K562 (cell line): ENCODE measurements around the gene ZNF296. TPM values are rescaled to one million over a fixed set of nuclear protein-coding genes. Genes with fewer than 3 reads are reported as not detected.

Experiments used
- ATF7 ChIP-seq: fragments of 450-650 bp; IDR thresholded peaks from 2 replicates; pipeline ENCODE4 v1.7.1; 2014; ENCODE audit warnings: mild to moderate bottlenecking, moderate library complexity
- CSDE1 ChIP-seq, 2 experiments: fragments of 450-650 bp; IDR thresholded peaks; 2 replicates each; pipeline ENCODE4 v1.6.1; 2016; ENCODE audit warnings: mild to moderate bottlenecking in 1 of 2
- CTBP1 ChIP-seq: fragments of 450-650 bp; IDR thresholded peaks from 2 replicates; pipeline ENCODE4 v1.6.1; 2016; ENCODE audit warnings: borderline replicate concordance
- DACH1 ChIP-seq: fragments of 450-650 bp; IDR thresholded peaks from 2 replicates; pipeline ENCODE4 v1.6.1; 2018; ENCODE audit not compliant: partially characterized antibody
- FOXK2 ChIP-seq, 2 experiments: fragments of 450-650 bp; IDR thresholded peaks in 1 of 2; conservative IDR thresholded peaks in 1 of 2; 2 replicates each; pipeline ENCODE4 v1.6.1; 2016; ENCODE audit warnings: low read depth in 2 of 2, mild to moderate bottlenecking in 1 of 2
- MAZ ChIP-seq, 2 experiments: fragments of 450-650 bp in 1 of 2; sonication (generic) in 1 of 2; formaldehyde crosslinking; IDR thresholded peaks in 1 of 2; conservative IDR thresholded peaks in 1 of 2; 2 replicates each; pipeline versions ENCODE4 v1.4.0 to v1.5.0; 2020; ENCODE audit warnings: mild to moderate bottlenecking in 1 of 2, missing genetic modification reagents in 1 of 2
- U2AF1 ChIP-seq: fragments of 200-400 bp; formaldehyde crosslinking; optimal IDR thresholded peaks from 2 replicates; pipeline ENCODE3; 2017; ENCODE audit warnings: mild to moderate bottlenecking, low read depth, low read length, moderate library complexity
- UBTF ChIP-seq, 2 experiments: IDR thresholded peaks; 2 replicates each; pipeline ENCODE4 v1.6.1; 2012; ENCODE audit warnings: improper control_type of control experiment in 2 of 2, low read depth in 2 of 2, low read length in 2 of 2, borderline replicate concordance in 1 of 2
- ZBTB17 ChIP-seq: fragments of 450-650 bp; formaldehyde crosslinking; IDR thresholded peaks from 2 replicates; pipeline ENCODE4 v1.4.0; 2020; ENCODE audit warnings: mild to moderate bottlenecking
- ZBTB9 ChIP-seq: fragments of 450-650 bp; formaldehyde crosslinking; IDR thresholded peaks from 2 replicates; pipeline ENCODE4 v1.4.0; 2020; ENCODE audit warnings: mild to moderate bottlenecking, moderate library complexity
- ZKSCAN3 ChIP-seq: fragments of 250-450 bp; sonication (Bioruptor Pico); IDR thresholded peaks from 2 replicates; pipeline ENCODE4 v1.4.0; 2020
- ZNF282 ChIP-seq: sonication (generic); formaldehyde crosslinking; IDR thresholded peaks from 2 replicates; pipeline ENCODE4 v1.8.1; 2023; ENCODE audit warnings: missing genetic modification reagents
- ZNF445 ChIP-seq: fragments of 250-450 bp; sonication (Bioruptor Pico); IDR thresholded peaks from 2 replicates; pipeline ENCODE4 v1.4.0; 2020; ENCODE audit warnings: low read depth, mild to moderate bottlenecking, moderate library complexity
- ZNF592 ChIP-seq: fragments of 450-650 bp; IDR thresholded peaks from 2 replicates; pipeline ENCODE4 v1.6.1; 2017; ENCODE audit warnings: antibody characterized with exemption, mild to moderate bottlenecking
- ZNF696 ChIP-seq: fragments of 250-450 bp; sonication (Bioruptor Pico); conservative IDR thresholded peaks from 2 replicates; pipeline ENCODE4 v1.4.0; 2020; ENCODE audit warnings: mild to moderate bottlenecking, moderate library complexity
- polyA plus RNA-seq, 8 experiments: library from polyadenylated mRNA; depleted of rRNA in 4 of 8; stranded (reverse) in 5 of 8; unstranded in 3 of 8; fragments of >200 nt; fragmentation: Nextera tagmentation in 2 of 8; fragmentation: Illumina TruSeq in 1 of 8; extraction: Ambion mirVana in 2 of 8; extraction: Trizol in 1 of 8; gene quantifications; 2 replicates each; pipeline versions ENCODE4 v1.2.1 to v1.2.3, GENCODE V29; 2011 to 2014; ENCODE audit warnings: inconsistent platforms in 1 of 8, missing spikeins in 1 of 8
- total RNA-seq, 7 experiments: library from RNA; depleted of rRNA in 6 of 7; stranded (reverse); fragments of >200 nt in 6 of 7; fragmentation: Illumina TruSeq in 2 of 7; extraction: Trizol in 2 of 7; gene quantifications; 2 replicates each; pipeline versions ENCODE4 v1.2.1 to v1.2.3, GENCODE V29; 2011 to 2021; ENCODE audit warnings: low replicate concordance in 1 of 7
- TF ChIP-seq, protein P1 (sequence below): fragments of 250-450 bp; sonication (Bioruptor Pico); IDR thresholded peaks from 2 replicates; pipeline ENCODE4 v1.8.0; 2021; ENCODE audit warnings: mild to moderate bottlenecking, moderate library complexity

ZNF296 gene
- total and polyA plus RNA-seq, 9 of the 15 experiments (the other 6 are each of a cell fraction or from before 2014, with no cell fraction given) = 0.03 to 8.8 (median 0.47) TPM; not detected in 1

DNA sequence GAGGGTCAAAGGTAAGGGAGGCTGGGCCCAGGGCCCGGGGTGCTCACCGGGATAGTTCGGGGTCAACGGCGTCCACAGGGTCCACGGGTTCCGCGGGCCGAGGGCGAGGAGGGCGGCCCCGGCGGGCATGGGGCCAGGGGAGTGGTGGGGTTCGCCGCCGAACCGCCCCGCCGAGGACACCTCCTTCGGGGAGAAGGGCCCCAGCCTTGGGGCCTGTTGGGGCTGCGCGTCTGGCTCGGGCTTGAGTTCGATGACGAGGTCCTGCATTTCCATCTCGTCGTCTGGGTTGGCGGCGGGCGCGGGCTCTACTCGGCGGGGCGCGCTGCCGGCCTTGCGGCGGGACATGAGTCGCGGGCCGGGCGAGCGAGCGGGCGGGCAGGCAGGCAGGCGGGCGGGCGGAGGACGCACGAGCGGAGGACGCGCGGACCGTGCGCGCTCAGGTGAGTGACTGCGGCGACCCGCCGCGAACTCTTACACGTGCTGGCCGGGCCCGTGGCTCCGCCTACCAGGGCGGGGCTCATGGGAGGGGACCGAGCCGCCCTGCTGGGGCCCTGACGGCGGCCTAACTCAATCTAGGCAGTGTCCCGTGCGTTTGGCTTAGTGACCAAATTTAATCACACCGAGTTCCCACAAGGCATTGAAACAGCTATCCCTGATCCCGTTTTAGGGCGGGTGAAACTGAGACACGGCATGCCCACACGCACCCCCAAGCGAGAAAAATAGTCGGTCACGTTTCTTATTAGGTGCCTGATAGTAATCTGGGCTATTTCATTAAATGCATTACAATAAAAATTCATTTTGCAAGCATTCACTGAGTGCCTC lies at the start of gene ZNF296 (continued):
- TF ChIP-seq MAZ (CRISPR knock-in tag; conservative IDR thresholded peaks at IDR 0.05 in 1 of 2, IDR thresholded peaks at IDR 0.05 in 1 of 2) (peak; percentile 72 to 86), ZNF696 (CRISPR knock-in tag) (no peak), DACH1 (peak; percentile 28), U2AF1 (no peak), ZKSCAN3 (CRISPR knock-in tag) (no peak), CTBP1 (peak; percentile 93), ZNF445 (CRISPR knock-in tag) (no peak), ZBTB9 (CRISPR knock-in tag) (no peak), CSDE1 (IDR thresholded peaks at IDR 0.05) (no peak), UBTF (IDR thresholded peaks at IDR 0.05; ENCODE audit: borderline replicate concordance in 1 of 2, low read depth in 2 of 2, low read length in 2 of 2) (peak; percentile 25 to 87; a peak in 3 of 4 replicates), FOXK2 (conservative IDR thresholded peaks at IDR 0.05 in 1 of 2, IDR thresholded peaks at IDR 0.05 in 1 of 2; ENCODE audit: low read depth in 2 of 2) (peak in 1 of 2 experiments; percentile 34; a peak in 1 of 4 replicates), ZNF592 (peak; percentile 60; the same call in 1 of the 2 replicates), ZBTB17 (no peak), ATF7 (peak; percentile 55; the same call in 1 of the 2 replicates), ZNF282 (CRISPR knock-in tag) (no peak)
- TF ChIP-seq, protein P1, sequence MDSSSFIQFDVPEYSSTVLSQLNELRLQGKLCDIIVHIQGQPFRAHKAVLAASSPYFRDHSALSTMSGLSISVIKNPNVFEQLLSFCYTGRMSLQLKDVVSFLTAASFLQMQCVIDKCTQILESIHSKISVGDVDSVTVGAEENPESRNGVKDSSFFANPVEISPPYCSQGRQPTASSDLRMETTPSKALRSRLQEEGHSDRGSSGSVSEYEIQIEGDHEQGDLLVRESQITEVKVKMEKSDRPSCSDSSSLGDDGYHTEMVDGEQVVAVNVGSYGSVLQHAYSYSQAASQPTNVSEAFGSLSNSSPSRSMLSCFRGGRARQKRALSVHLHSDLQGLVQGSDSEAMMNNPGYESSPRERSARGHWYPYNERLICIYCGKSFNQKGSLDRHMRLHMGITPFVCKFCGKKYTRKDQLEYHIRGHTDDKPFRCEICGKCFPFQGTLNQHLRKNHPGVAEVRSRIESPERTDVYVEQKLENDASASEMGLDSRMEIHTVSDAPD (CRISPR knock-in tag) = no peak
